Heart left ventricle (tissue), 16 donors: Measurements from ENCODE around the gene ERGIC1. TPM values are rescaled to one million over a fixed set of nuclear protein-coding genes. Genes with fewer than 3 reads are reported as not detected.
"Not testable (repeated sequence)": the region's sequence is repeated elsewhere in the genome, so short reads cannot be mapped to it uniquely, and the experiment has no call there.

ENCODE experiments used
- ATAC-seq, 4 donors: fragments of 200-7000 bp; cut with Tn5 transposase; one replicate each; pipeline ENCODE4 v1.9.1; 2020 to 2022; ENCODE audit warnings: moderate library complexity in 4 of 4, mild to moderate bottlenecking in 3 of 4, moderate number of reproducible peaks in 1 of 4
- DNase-seq, 5 donors: peaks; one replicate each; pipeline ENCODE4 v3.0.0-alpha.2; 2020
- H3K27ac ChIP-seq, 12 donors: fragments of 200-600 bp; sonication (generic) in 4 of 12; one replicate each; pipeline versions ENCODE4 v1.5.0 to v1.8.0; 2016 to 2022; ENCODE audit warnings: mild to moderate bottlenecking in 2 of 12
- H3K27me3 ChIP-seq, 9 donors: fragments of 200-600 bp; sonication (generic) in 2 of 9; one replicate each; pipeline versions ENCODE4 v1.5.1 to v1.8.0; 2016 to 2022; ENCODE audit warnings: mild to moderate bottlenecking in 3 of 9
- H3K36me3 ChIP-seq, 9 donors: fragments of 200-600 bp; sonication (generic) in 2 of 9; one replicate each; pipeline versions ENCODE4 v1.5.0 to v1.8.0; 2018 to 2022; ENCODE audit warnings: mild to moderate bottlenecking in 2 of 9
- H3K4me1 ChIP-seq, 12 donors: fragments of 200-600 bp; sonication (generic) in 4 of 12; one replicate each; pipeline versions ENCODE4 v1.5.0 to v1.8.0; 2016 to 2022; ENCODE audit warnings: mild to moderate bottlenecking in 3 of 12
- H3K4me3 ChIP-seq, 12 donors: fragments of 200-600 bp; sonication (generic) in 4 of 12; one replicate each; pipeline versions ENCODE4 v1.5.0 to v1.8.0; 2017 to 2022; ENCODE audit warnings: mild to moderate bottlenecking in 9 of 12, moderate library complexity in 4 of 12
- H3K9me3 ChIP-seq, 12 donors: fragments of 200-600 bp; sonication (generic) in 4 of 12; one replicate each; pipeline versions ENCODE4 v1.5.0 to v1.8.0; 2016 to 2022; ENCODE audit warnings: mild to moderate bottlenecking in 1 of 12
- POLR2A ChIP-seq, 2 donors: fragments of 450-650 bp; IDR thresholded peaks; one replicate each; pipeline ENCODE4 v1.6.1; 2017; ENCODE audit warnings: antibody characterized with exemption in 2 of 2, mild to moderate bottlenecking in 2 of 2, moderate library complexity in 2 of 2
- WGBS, 4 donors: extraction: QIAGEN DNeasy Blood & Tissue Kit in 2 of 4; methylation state at CpG; one replicate each; pipeline versions ENCODE4 v1.1.5 to v1.1.7; 2013 to 2018; 5-methylcytosine and 5-hydroxymethylcytosine counted together
- intact Hi-C, 10 donors: fragments of 100-400 bp; cut with DNase I; formaldehyde crosslinking; loops; one replicate each; pipeline versions ENCODE4 v1.11.1 to v1.14.2; 2022
- polyA plus RNA-seq, 2 donors: library from polyadenylated mRNA; stranded (reverse); fragments of 200-250 nt; gene quantifications; one replicate each; pipeline ENCODE4 v1.2.3, GENCODE V29; 2013
- total RNA-seq, 9 donors: library from RNA; depleted of rRNA in 2 of 9; stranded (reverse); fragments of >200 nt in 2 of 9; fragmentation: NEBNext Ultra II Directional in 3 of 9; extraction: Animal tissue kit (Norgen Biotek cat#: 25700) in 3 of 9; gene quantifications; one replicate each; pipeline versions ENCODE4 v1.1.0 to v1.2.4, GENCODE V29; 2016 to 2023
- TF ChIP-seq, protein P1 (sequence below), 12 donors: fragments of 200-600 bp; sonication (generic) in 4 of 12; IDR thresholded peaks; one replicate each; pipeline versions ENCODE4 v1.5.0 to v1.8.0; 2018 to 2022; ENCODE audit warnings: antibody characterized with exemption in 12 of 12, mild to moderate bottlenecking in 5 of 12
- donor health status: ischemic (EF 13 %, LVEDD 7.1; RV severe dilation, severe dysfunction).
- donor health status: healthy with polysubstance abuse.
- donor health status: DM: no; HTN: yes; CAD: no.
- donor health status: DM: no; HTN: no; CAD: no.
- donor health status: ischemic (EF 25% LVEDD 6.9; RV normal size, moderate dysfunction).
- donor health status: ischemic (EF 25% LVEDD 5.7; RV mildly dilated, moderate dysfunction).
- donor health status: healthy.
- donor health status: DM: yes; HTN: yes; CAD: no.
- donor health status: ischemic (EF 35%, LVEDD 5.7; RV mildly dilated, moderate dysfunction).
- donor health status: nonischemic (EF 11% LVEDD 7.7; RV severe dilation, severe dysfunction).
- donor health status: DM: yes; HTN: yes; CAD: no.
- donor health status: PGD.
- donor health status: ischemic (EF 29% LVEDD 5.4; RV normal size, mild dysfunction).
- donor health status: nonischemic (EF 23%, LVEDD 6.1; RV moderate dilation, normal function).

The ERGIC1 gene
- total and polyA plus RNA-seq, 11 donors = 66.6 to 115 (median 84.9) TPM

DNA sequence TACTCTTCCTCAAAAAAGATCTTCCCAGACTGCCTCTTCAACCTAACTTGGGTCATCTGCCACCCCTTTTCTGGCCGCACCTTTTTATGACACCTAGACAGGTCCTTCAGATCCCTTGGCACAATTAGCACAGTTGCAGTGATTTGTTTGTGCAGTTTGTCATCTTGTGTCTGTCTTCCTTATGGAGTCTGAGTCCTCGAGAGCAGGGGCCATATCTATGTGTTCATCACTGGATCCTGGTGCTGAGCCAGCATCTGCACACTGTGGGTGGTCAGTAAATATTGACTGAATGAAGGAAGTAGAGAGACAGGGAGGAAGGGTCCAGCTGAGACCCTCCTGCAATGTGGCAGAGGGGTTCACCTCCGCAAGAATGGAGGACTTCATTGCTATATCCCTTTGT lies 14.4 kb downstream of the ERGIC1 start:
- no peak for ATAC-seq
- H3K4me3 ChIP-seq = no peak overlapping the region
- H3K36me3 ChIP-seq = peaks cover 0 to 11% (median 0%) of the 10 kb centered on the region in 9 donors
- H3K4me1 ChIP-seq = peaks cover 0 to 53% (median 16%) of the 10 kb centered on the region in 12 donors
- WGBS, 4 donors = 76 to 86% (median 84%) methylated on average over 3 of the region's 3 CpGs
- TF ChIP-seq, protein P1, sequence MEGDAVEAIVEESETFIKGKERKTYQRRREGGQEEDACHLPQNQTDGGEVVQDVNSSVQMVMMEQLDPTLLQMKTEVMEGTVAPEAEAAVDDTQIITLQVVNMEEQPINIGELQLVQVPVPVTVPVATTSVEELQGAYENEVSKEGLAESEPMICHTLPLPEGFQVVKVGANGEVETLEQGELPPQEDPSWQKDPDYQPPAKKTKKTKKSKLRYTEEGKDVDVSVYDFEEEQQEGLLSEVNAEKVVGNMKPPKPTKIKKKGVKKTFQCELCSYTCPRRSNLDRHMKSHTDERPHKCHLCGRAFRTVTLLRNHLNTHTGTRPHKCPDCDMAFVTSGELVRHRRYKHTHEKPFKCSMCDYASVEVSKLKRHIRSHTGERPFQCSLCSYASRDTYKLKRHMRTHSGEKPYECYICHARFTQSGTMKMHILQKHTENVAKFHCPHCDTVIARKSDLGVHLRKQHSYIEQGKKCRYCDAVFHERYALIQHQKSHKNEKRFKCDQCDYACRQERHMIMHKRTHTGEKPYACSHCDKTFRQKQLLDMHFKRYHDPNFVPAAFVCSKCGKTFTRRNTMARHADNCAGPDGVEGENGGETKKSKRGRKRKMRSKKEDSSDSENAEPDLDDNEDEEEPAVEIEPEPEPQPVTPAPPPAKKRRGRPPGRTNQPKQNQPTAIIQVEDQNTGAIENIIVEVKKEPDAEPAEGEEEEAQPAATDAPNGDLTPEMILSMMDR (IDR thresholded peaks at IDR 0.05) = no peak
- TF ChIP-seq POLR2A (IDR thresholded peaks at IDR 0.05) = no peak
- intact Hi-C loops = no loop called here
- no peak for DNase-seq
- no peak overlapping the region for H3K27ac ChIP-seq
- H3K9me3 ChIP-seq = no peaks in the 10 kb centered on the region
- no peaks in the 10 kb centered on the region for H3K27me3 ChIP-seq

DNA sequence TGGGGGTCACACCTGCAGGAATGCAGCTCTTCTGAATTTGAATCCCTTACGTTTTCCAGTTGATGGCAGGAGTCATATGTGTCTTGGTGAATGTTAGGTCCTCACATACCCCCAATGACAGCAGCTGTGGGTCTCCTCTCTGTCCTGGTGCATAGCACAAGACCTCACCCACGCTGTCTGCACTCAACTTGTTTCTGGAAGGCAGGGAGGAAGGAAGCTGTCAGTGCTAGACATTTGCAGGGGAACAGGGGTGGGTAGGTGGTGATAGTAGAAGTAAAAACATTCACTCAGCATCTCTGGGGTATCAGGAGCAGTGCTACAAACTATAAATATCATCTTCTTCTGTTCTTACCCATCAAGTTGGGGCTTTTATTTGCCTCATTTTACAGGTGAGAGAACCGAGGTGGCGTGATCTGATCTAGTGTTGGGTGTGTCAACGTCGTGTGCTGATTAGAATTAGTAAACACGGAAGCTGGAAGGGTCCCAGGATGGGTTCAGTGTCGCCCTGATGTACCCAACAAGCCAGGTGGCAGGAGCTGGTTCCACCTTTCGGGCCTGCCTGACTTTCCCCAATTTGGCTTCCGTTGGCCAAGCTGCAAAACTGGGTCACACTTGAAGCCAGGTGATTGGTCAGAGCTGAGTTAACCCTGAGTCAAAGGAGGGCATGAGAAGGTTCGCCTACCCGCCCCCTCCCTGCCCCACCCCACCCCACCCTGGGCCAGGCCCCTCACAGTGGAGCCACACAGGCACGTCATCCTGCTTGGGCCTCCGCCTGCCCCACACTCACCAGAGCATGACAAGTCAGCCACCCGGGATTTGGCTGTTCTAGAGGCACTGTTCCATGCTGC lies 15.8 kb downstream of the ERGIC1 start:
- peaks cover 2 to 57% (median 27%) of the 10 kb centered on the region in 12 donors for H3K4me1 ChIP-seq
- TF ChIP-seq, protein P1 (IDR thresholded peaks at IDR 0.05) = no peak
- TF ChIP-seq POLR2A (IDR thresholded peaks at IDR 0.05) = no peak
- no peak overlapping the region for H3K27ac ChIP-seq
- ATAC-seq (peak in 1 of 4 donors; percentile 10), DNase-seq (no peak)
- intact Hi-C loops = no loop called here
- H3K27me3 ChIP-seq = no peaks in the 10 kb centered on the region
- 74 to 81% (median 78%) methylated on average over 10 to 15 of the region's 15 CpGs for WGBS, 4 donors
- H3K9me3 ChIP-seq = no peaks in the 10 kb centered on the region
- H3K36me3 ChIP-seq = peaks cover 0 to 2% (median 0%) of the 10 kb centered on the region in 9 donors
- no peak overlapping the region for H3K4me3 ChIP-seq

DNA sequence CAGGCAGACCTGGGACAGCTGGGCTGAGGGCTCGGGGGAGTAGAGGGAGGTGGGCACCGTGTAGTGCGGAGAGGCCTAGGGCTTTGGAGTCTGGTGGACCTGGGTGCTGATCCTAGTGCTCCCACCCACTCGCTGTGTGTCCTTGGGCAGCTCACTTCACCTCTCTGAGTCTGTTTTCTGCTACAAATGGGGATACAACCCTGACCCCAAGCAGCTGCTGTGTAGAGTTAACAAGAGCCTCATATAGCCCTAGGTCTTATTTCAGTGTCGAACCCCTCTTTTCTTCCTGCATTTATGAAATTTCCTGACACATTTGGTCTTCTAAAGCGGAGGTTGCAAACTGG lies 16.4 kb downstream of the ERGIC1 start:
- no peak for DNase-seq
- no peak overlapping the region for H3K27ac ChIP-seq
- H3K9me3 ChIP-seq = no peaks in the 10 kb centered on the region
- peaks cover 3 to 59% (median 31%) of the 10 kb centered on the region in 12 donors for H3K4me1 ChIP-seq
- intact Hi-C loops = no loop called here
- H3K27me3 ChIP-seq = no peaks in the 10 kb centered on the region
- 95 to 99% (median 96%) methylated on average over 3 to 6 of the region's 6 CpGs for WGBS, 4 donors
- no peak overlapping the region for H3K4me3 ChIP-seq
- TF ChIP-seq, protein P1 (IDR thresholded peaks at IDR 0.05) = no peak
- no peak for TF ChIP-seq POLR2A (IDR thresholded peaks at IDR 0.05)
- ATAC-seq = no peak
- peaks cover 0 to 2% (median 0%) of the 10 kb centered on the region in 9 donors for H3K36me3 ChIP-seq

DNA sequence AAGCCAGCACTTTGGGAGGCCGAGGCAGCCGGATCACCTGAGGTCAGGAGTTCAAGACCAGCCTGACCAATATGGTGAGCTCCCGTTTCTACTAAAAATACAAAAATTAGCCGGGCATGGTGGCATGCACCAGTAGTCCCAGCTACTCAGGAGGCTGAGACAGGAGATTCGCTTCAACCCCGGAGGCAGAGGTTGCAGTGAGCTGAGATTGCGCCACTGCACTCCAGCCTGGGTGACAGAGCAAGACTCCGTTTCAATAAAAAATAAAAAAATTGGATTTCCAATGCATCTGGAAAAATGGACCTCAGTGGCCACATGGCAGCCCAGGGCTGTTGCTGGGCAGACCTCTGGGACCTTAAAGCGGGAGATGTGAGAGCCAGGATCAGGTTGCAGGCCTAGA lies 17.2 kb downstream of the ERGIC1 start:
- DNase-seq, H3K27ac ChIP-seq, H3K4me3 ChIP-seq, H3K36me3 ChIP-seq, H3K9me3 ChIP-seq, H3K27me3 ChIP-seq, ATAC-seq, intact Hi-C loops: not testable (repeated sequence)
- 93 to 97% (median 97%) methylated on average over 9 of the region's 9 CpGs for WGBS, 4 donors
- H3K4me1 ChIP-seq = peaks cover 3 to 63% (median 39%) of the 10 kb centered on the region in 12 donors
